OCI-M2 (cell line): Measurements from ENCODE around the gene HLA-DRB5.
"Not testable (repeated sequence)": the region's sequence is repeated elsewhere in the genome, so short reads cannot be mapped to it uniquely, and the experiment has no call there.

Source experiments
- DNase-seq: peaks from one replicate; lab custom pipeline; 2025; ENCODE audit not compliant: unreplicated experiment; lab: John Stamatoyannopoulos, UW

The HLA-DRB5 gene

DNA sequence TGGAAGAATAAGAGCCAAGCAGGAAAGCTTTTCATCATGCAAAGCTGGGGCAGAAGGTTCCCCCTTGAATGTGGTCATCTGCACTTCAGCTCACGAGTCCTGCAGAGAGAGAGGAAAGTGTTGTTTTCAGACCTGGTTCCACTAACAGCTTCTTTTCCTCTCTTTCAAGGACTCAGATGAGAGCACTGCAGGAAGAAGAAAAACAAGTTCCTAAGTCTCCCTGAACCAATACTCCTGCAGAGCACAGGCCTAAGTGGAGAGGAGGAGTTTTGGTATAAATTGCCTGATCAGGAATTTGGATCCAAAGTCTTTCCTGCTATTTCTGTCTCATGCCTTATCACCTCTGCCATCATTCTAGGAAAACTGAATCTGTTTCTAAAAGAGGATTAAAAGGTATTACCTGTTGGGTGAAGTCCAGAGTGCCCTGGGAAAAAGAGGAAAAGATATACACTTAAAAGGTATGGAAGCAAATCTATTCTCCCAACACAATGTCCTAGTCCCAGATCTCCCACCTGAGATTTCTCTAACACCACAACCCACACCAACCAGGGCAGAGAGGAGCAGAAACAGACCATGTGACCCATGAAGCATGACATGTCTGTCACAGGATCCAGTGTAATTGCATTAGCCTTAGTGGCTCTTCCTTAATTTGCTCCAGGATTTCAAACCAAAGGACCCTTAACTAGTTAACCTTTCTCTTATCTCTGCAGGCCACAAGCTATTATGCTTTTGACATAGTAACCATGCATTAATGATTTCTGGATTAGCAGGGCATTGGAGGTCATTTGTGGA lies 12.2 kb downstream of the HLA-DRB5 start:
- DNase-seq, result no peak

DNA sequence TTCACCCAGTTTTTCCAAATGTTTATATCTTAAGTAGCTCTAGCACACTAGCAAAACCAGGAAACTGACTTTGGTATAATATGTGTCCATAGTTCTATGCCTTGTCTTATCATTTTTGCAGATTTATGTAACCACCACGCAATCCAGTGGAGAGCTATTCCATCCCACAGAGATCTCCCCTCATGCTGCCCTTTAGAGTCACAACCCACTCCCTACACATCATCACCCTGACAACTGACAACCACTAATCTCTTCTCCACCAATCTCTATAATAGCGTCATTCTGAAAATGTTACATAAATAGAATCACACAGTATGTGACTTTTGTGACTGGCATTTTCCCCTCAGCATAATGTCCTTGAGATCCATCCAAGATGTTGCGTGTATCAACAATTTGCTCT lies 29.1 kb downstream of the HLA-DRB5 start:
- no peak for DNase-seq

DNA sequence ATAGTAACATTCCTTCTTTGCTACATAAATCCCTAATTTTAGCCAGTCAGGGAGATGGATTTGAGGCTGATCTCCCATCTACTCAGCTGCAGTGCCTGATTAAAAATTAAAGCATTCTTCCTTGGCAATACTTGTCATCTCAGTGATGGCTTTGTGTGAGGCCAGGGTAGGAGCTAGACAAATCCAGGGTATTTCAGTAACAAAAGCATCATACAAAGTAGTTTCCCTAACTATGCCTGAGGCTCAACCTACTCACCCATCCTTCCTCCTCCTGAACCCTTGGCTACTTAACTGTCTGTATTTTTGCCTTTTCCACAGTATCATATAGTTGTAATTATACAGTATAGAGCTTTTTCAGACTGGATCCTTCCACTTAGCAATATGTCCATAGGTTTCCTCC lies 37.7 kb downstream of the HLA-DRB5 start:
- no peak for DNase-seq

DNA sequence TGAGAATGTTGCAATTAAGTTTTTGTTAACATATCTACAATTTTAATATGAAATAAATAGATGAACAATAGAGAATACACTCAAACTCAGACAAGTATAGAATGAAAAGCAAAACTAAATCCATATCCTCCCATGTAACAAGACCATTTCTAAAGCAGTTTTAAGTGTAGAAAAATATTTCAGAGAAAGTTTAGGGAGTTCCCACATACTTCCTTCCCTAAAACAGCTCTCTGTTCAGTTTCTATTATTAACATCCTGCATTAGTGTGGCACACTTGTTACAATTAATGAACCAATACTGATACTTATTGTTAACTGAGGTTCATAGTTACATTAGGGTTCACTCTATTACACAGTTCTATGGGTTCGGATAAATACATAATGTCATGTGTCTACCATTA lies 38.4 kb downstream of the HLA-DRB5 start:
- no peak for DNase-seq

DNA sequence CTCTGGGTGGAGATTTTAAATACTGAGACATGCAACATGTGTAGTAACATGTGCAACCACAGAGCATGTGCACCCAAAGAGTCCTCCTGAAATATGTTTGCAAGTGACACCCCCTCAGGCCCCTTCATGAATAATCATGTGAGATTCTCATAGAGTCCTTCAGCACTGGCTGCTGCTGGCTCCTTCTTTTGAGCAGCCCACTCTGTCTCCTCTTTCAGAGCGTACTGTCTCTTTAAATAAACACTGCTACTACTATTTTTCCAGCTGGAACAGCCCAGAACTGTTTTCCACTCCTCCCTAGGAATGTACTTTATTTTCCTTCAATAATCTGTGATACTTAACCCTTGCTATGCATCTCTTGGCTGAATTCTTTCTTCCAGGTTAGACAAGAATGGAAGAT lies 42.0 kb downstream of the HLA-DRB5 start:
- no peak for DNase-seq

DNA sequence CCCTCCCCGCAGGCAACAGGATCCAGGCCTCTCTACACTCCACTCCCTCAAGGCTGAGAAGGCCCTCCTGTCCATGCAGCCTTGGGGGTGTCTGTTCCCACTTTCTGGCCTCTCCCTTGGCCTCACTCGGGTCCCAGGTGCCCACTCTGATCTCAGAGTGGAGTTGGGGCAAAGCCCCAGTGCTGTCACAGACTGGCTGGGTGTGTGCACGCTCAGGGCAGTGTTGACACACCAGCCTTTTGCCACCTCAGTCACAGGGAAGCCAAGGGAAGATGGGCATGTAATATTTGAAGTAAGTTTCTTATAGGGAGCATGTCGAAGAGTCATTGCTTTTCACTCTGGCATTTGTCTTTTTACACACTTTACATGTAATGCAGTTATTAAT lies 45.5 kb downstream of the HLA-DRB5 start:
- no peak for DNase-seq

DNA sequence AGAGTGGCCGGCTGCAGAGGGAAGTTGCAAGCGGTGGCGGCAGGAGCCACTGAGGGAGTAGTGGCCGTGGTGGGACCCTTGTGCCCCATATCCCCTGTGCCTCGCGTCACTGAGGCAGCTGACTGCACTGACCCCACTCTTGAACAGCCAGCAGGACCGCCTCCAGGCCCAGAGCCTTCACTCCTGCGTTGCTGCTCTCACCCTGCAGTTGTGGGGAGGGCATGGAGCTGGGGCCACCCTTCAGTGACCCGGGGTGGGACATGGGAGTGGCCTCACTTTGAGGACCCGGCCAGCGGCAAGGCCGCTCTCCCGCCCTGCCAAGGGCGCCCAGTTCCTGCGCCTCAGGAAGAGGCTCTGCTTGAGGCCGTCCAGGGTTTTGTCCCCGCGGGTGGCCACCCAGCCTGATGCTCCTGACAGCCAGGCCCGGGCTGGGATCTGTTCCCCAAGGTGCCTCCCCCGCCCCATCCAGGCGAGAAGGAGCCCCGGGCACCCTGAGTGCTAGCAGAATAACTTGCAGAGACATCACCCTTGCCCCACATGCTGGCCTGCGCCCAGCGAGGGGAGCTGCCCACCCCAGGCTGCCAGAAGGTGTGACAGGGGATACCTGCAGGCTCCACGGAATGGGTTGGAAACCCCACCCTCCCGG lies 46.0 kb downstream of the HLA-DRB5 start:
- no peak for DNase-seq

DNA sequence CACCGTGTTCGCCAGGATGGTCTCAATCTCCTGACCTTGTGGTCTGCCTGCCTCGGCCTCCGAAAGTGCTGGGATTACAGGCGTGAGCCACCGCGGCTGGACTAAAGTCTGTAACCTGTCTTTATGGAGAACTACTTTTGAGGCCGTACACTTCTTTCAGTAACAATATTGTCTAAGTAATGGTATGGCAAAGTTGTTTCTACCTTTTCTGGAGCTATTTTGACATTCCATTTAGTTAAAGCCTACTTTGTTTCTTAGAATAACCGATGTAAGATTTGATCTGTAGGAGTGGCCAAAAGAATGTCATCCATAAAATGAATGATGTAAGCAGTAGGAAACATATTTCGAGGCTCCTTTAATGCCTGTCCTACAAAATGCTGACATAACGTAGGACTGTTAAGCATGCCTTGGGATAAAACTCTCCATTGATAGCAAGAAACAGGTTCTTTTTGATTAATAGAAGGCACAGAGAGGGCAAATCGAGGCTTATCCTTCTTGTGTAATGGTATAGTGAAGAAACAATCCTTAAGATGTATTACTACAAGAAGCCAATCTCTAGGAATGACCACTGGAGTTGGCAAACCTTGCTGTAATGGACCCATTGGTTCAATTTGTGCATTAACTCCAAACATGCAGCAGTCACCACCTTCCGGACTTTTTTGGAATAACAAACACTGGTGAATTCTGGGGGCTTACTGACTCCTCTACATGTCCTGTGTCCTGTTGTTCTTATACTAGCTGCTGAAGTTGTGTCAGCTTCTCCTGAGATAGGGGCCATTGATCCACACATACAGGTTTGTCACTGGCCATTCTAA lies 54.5 kb downstream of the HLA-DRB5 start:
- no peak for DNase-seq

DNA sequence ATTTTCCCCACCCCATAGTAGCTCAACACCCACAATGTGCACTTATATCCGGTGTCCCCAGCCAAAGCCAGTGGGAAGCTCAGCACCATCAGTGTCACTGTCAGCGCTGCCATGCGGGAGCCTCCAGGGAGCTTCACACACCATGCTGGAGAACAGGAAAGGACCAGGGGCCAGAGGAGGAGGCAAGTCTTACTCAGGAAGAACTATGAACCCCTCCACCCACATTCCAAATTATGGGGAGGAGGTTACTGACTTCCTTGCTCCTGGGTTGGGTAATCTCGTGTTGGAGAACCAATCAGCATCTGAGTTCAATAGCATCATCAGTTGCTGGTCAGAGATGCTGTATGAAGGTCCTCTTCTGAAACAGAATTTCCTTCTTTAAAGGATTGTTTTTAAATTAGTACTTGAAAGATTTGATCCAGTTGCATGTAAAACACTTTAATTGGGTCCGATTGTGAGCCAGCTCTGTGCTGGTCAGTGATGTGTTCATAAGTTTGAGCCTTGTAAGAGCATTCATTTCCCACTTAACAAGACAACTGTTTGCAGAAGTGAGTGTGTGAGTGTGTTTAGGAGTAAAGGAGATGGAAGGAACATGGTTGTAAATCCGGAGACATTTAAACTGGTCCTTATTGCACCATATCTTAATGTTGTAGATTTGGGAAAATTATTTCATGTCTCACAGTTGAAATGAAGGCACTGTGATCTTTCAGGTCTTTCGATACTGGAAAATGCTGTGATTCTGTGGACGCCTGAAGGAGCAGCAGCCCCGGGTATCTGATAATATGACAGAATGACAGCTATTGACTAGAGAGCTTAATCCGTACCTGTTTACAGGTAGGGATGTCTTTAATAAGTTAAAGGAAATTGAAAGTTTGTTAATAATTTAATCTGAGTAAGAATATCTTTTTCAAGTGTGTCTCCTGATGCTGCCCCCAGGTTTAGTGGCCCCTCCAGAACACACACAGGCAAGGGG lies 56.4 kb downstream of the HLA-DRB5 start:
- DNase-seq, result not testable (repeated sequence)

DNA sequence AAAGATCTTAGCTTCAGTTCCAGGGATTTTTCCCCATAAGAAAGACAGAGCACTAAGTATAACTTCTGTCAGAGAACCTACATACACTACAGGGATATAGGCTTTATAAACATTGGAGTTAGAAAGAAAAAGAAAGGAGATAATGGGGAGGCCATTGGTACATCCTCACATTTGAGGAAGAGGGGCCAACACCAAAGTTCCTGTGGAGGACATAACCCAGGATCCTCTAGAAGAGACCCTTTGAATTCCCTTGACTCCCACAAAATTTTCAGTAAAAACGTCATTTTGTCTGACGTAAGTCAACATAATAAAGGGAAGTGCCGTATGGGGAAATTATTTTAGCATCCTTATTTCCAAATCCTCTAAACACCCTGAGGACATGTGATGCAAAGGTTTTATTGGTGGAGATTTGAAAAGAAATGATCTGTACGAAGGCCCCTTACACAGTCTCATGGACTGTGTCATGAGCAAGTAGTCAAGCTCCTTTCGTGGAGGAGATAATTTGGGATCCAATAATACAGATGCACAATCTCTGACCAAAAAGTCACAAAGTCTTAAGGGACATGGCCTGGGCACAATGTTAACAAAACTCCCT lies 57.2 kb downstream of the HLA-DRB5 start:
- no peak for DNase-seq

DNA sequence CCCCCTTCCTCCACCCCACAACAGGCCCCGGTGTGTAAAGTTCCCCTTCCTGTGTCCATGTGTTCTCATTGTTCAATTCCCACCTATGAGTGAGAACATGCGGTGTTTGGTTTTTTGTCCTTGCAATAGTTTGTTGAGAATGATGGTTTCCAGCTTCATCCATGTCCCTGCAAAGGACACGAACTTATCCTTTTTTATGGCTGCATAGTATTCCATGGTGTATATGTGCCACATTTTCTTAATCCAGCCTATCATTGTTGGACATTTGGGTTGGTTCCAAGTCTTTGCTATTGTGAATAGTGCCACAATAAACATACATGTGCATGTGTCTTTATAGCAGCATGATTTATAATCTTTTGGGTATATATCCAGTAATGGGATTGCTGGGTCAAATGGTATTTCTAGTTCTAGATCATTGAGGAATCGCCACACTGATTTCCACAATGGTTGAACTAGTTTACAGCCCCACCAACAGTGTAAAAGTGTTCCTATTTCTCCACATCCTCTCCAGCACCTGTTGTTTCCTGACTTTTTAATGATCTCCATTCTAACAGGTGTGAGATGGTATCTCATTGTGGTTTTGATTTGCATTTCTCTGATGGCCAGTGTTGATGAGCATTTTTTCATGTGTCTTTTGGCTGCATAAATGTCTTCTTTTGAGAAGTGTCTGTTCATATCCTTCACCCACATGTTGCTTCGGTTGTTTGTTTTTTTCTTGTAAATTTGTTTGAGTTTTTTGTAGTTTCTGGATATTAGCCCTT lies 62.2 kb downstream of the HLA-DRB5 start:
- DNase-seq, result not testable (repeated sequence)
